Measurements from ENCODE around the gene SLC8A1. TPM values are rescaled to one million over a fixed set of nuclear protein-coding genes. Genes with fewer than 3 reads are reported as not detected.

Gene SLC8A1
- total RNA-seq, 1 experiment from 2014 or later = 0.43 TPM

- CTCF ChIA-PET = no interaction called here
- TF ChIP-seq, protein P1, sequence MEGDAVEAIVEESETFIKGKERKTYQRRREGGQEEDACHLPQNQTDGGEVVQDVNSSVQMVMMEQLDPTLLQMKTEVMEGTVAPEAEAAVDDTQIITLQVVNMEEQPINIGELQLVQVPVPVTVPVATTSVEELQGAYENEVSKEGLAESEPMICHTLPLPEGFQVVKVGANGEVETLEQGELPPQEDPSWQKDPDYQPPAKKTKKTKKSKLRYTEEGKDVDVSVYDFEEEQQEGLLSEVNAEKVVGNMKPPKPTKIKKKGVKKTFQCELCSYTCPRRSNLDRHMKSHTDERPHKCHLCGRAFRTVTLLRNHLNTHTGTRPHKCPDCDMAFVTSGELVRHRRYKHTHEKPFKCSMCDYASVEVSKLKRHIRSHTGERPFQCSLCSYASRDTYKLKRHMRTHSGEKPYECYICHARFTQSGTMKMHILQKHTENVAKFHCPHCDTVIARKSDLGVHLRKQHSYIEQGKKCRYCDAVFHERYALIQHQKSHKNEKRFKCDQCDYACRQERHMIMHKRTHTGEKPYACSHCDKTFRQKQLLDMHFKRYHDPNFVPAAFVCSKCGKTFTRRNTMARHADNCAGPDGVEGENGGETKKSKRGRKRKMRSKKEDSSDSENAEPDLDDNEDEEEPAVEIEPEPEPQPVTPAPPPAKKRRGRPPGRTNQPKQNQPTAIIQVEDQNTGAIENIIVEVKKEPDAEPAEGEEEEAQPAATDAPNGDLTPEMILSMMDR (IDR thresholded peaks at IDR 0.05; ENCODE audit: insufficient read depth in 1 of 2, low read depth in 1 of 2, low read length in 1 of 2, severe bottlenecking in 1 of 2, unreplicated experiment in 1 of 2) = no peak
- intact Hi-C loops (cut with micrococcal nuclease; ENCODE audit: unreplicated experiment) = no loop called here
These were observed 130.1 kb downstream of the SLC8A1 start for GRCh38 chr2:40321822-40322221.

GRCh38 chr2:40321016-40321623 lies 130.8 kb downstream of the SLC8A1 start:
- CTCF ChIA-PET = no interaction called here
- no peaks in the 10 kb centered on the region for H3K27me3 ChIP-seq (replicated peaks; ENCODE audit: control insufficient read depth, insufficient read depth, low read length)
- no peak overlapping the region for H3K4me3 ChIP-seq (ENCODE audit: low read depth, low read length)
- no peaks in the 10 kb centered on the region for H3K36me3 Mint-ChIP-seq (ENCODE audit: insufficient read depth, unreplicated experiment)
- BruUV-seq (replicated peaks) = no TSS peak
- DNase-seq = no peak
- H3K4me1 ChIP-seq = no peaks in the 10 kb centered on the region
- intact Hi-C loops (cut with micrococcal nuclease; ENCODE audit: unreplicated experiment) = no loop called here
- TF ChIP-seq, protein P1 (IDR thresholded peaks at IDR 0.05; ENCODE audit: insufficient read depth in 1 of 2, low read depth in 1 of 2, low read length in 1 of 2, severe bottlenecking in 1 of 2, unreplicated experiment in 1 of 2) = no peak
- H3K36me3 ChIP-seq (ENCODE audit: control insufficient read depth, insufficient read depth, low read length) = no peaks in the 10 kb centered on the region
- POLR2A ChIA-PET = no interaction called here
- H3K27me3 Mint-ChIP-seq (ENCODE audit: insufficient read depth, unreplicated experiment) = peaks cover 8% of the 10 kb centered on the region
- no peaks in the 10 kb centered on the region for H3K9me3 Mint-ChIP-seq (ENCODE audit: unreplicated experiment)
- no peaks in the 10 kb centered on the region for H3K9me3 ChIP-seq
- H3K4me3 Mint-ChIP-seq (ENCODE audit: unreplicated experiment) = no peak overlapping the region
- no peak overlapping the region for H3K27ac Mint-ChIP-seq (ENCODE audit: unreplicated experiment)
- H3K4me1 Mint-ChIP-seq (ENCODE audit: low read depth, unreplicated experiment) = no peaks in the 10 kb centered on the region

More at GRCh38 chr2:40321822-40322221, 130.1 kb downstream of the SLC8A1 start:
- no peaks in the 10 kb centered on the region for H3K36me3 ChIP-seq (ENCODE audit: control insufficient read depth, insufficient read depth, low read length)
- no peaks in the 10 kb centered on the region for H3K27me3 ChIP-seq (replicated peaks; ENCODE audit: control insufficient read depth, insufficient read depth, low read length)
- no peaks in the 10 kb centered on the region for H3K9me3 ChIP-seq
- no peaks in the 10 kb centered on the region for H3K4me1 ChIP-seq
- Mint-ChIP-seq H3K27ac (ENCODE audit: unreplicated experiment) (no peak overlapping the region), H3K36me3 (ENCODE audit: insufficient read depth, unreplicated experiment) (no peaks in the 10 kb centered on the region), H3K9me3 (ENCODE audit: unreplicated experiment) (no peaks in the 10 kb centered on the region), H3K4me3 (ENCODE audit: unreplicated experiment) (no peak overlapping the region), H3K4me1 (ENCODE audit: low read depth, unreplicated experiment) (no peaks in the 10 kb centered on the region), H3K27me3 (ENCODE audit: insufficient read depth, unreplicated experiment) (peaks cover 8% of the 10 kb centered on the region)
- BruUV-seq (replicated peaks) = no TSS peak
- POLR2A ChIA-PET = no interaction called here
- H3K4me3 ChIP-seq (ENCODE audit: low read depth, low read length) = no peak overlapping the region
- no peak for DNase-seq

- no peak overlapping the region for H3K27ac Mint-ChIP-seq (ENCODE audit: unreplicated experiment)
- TF ChIP-seq, protein P1 (IDR thresholded peaks at IDR 0.05; ENCODE audit: insufficient read depth in 1 of 2, low read depth in 1 of 2, low read length in 1 of 2, severe bottlenecking in 1 of 2, unreplicated experiment in 1 of 2) = no peak
- no peaks in the 10 kb centered on the region for H3K9me3 Mint-ChIP-seq (ENCODE audit: unreplicated experiment)
- Histone ChIP-seq H3K36me3 (ENCODE audit: control insufficient read depth, insufficient read depth, low read length) (no peaks in the 10 kb centered on the region), H3K9me3 (0 out of 2 replicates have a peak, but pooled peaks cover 10% of the 10 kb centered on the region), H3K4me1 (no peaks in the 10 kb centered on the region), H3K4me3 (ENCODE audit: low read depth, low read length) (no peak overlapping the region), H3K27me3 (replicated peaks; ENCODE audit: control insufficient read depth, insufficient read depth, low read length) (no peaks in the 10 kb centered on the region)
- no TSS peak for BruUV-seq (replicated peaks)
- H3K27me3 Mint-ChIP-seq (ENCODE audit: insufficient read depth, unreplicated experiment) = peaks cover under 1% of the 10 kb centered on the region
- no peaks in the 10 kb centered on the region for H3K36me3 Mint-ChIP-seq (ENCODE audit: insufficient read depth, unreplicated experiment)
- DNase-seq = no peak
- intact Hi-C loops (cut with micrococcal nuclease; ENCODE audit: unreplicated experiment) = no loop called here
- H3K4me3 Mint-ChIP-seq (ENCODE audit: unreplicated experiment) = no peak overlapping the region
- CTCF ChIA-PET = no interaction called here
- no peaks in the 10 kb centered on the region for H3K4me1 Mint-ChIP-seq (ENCODE audit: low read depth, unreplicated experiment)
- POLR2A ChIA-PET = no interaction called here
These were observed 133.0 kb downstream of the SLC8A1 start for GRCh38 chr2:40318921-40319320.

Measured in Caco-2 (cell line).